Neural cell (in vitro differentiated cells): Measurements from ENCODE around the gene ZNF787.

Source experiments
- CTCF ChIP-seq: fragments of 450-650 bp; IDR thresholded peaks from 2 replicates; pipeline ENCODE4 v1.5.1; 2014; ENCODE audit warnings: antibody characterized with exemption, mild to moderate bottlenecking, moderate library complexity; ENCODE audit not compliant: poor library complexity, severe bottlenecking
- EP300 ChIP-seq: fragments of 450-650 bp; conservative IDR thresholded peaks from 2 replicates; pipeline ENCODE4 v1.6.1; 2014; ENCODE audit warnings: antibody characterized with exemption, mild to moderate bottlenecking, moderate library complexity; ENCODE audit not compliant: poor library complexity, severe bottlenecking
- POLR2AphosphoS5 ChIP-seq: IDR thresholded peaks from 2 replicates; pipeline ENCODE4 v1.6.1; 2012
- RAD21 ChIP-seq: fragments of 450-650 bp; conservative IDR thresholded peaks from 2 replicates; pipeline ENCODE4 v1.6.1; 2014; ENCODE audit warnings: antibody characterized with exemption, mild to moderate bottlenecking, moderate library complexity

GRCh38 chr19:56150358-56150757, 29.3 kb upstream of the ZNF787 start:
- TF ChIP-seq CTCF (no peak), POLR2AphosphoS5 (no peak), RAD21 (no peak), EP300 (no peak)
